Vagina (tissue), 2 donors: Measurements from ENCODE around the gene ACVR1. TPM values are rescaled to one million over a fixed set of nuclear protein-coding genes. Genes with fewer than 3 reads are reported as not detected.

Experiments used
- DNase-seq, 2 donors: peaks; one replicate each; pipeline ENCODE4 v3.0.0-alpha.2; 2017; ENCODE audit errors: extremely low spot score in 2 of 2
- H3K27ac ChIP-seq: fragments of 200-600 bp; sonication (generic); one replicate; pipeline ENCODE4 v1.5.1; 2019
- H3K27me3 ChIP-seq: fragments of 200-600 bp; sonication (generic); one replicate; pipeline ENCODE4 v1.5.1; 2019
- H3K36me3 ChIP-seq, 2 donors: fragments of 200-600 bp; sonication (generic); one replicate each; pipeline ENCODE4 v1.5.1; 2017 to 2019
- H3K4me1 ChIP-seq: fragments of 200-600 bp; sonication (generic); one replicate; pipeline ENCODE4 v1.5.1; 2019
- H3K4me3 ChIP-seq, 2 donors: fragments of 200-600 bp; sonication (generic); 1 replicate in 1 of 2; 2 replicates in 1 of 2; pipeline ENCODE4 v1.5.1; 2016 to 2019
- H3K9me3 ChIP-seq: fragments of 200-600 bp; sonication (generic); one replicate; pipeline ENCODE4 v1.5.1; 2019
- CTCF ChIP-seq, 3 experiments: fragments of 450-650 bp in 2 of 3; fragments of 200-600 bp in 1 of 3; sonication (generic) in 1 of 3; IDR thresholded peaks; one replicate each; pipeline ENCODE4 v1.5.1; 2017 to 2019; ENCODE audit warnings: antibody characterized with exemption in 3 of 3, mild to moderate bottlenecking in 2 of 3, moderate library complexity in 2 of 3
- POLR2A ChIP-seq, 2 donors: fragments of 450-650 bp; IDR thresholded peaks; one replicate each; pipeline ENCODE4 v1.6.1; 2017; ENCODE audit warnings: antibody characterized with exemption in 2 of 2, mild to moderate bottlenecking in 2 of 2, moderate library complexity in 2 of 2
- POLR2AphosphoS5 ChIP-seq, 2 donors: sonication (generic); formaldehyde crosslinking; IDR thresholded peaks; one replicate each; pipeline ENCODE4 v1.9.0; 2017; ENCODE audit warnings: antibody characterized with exemption in 2 of 2, mild to moderate bottlenecking in 2 of 2, low read depth in 1 of 2; ENCODE audit not compliant: insufficient read depth in 1 of 2
- intact Hi-C: fragments of 100-400 bp; cut with DNase I; formaldehyde crosslinking; loops from one replicate; pipeline ENCODE4 v1.15.1; 2023
- small RNA-seq: library from RNA; depleted of rRNA; stranded (forward); fragments of <200 nt; gene quantifications from one replicate; pipeline ENCODE3, GENCODE V24; 2016
- total RNA-seq: library from RNA; depleted of rRNA; stranded (reverse); fragments of >200 nt; gene quantifications from one replicate; pipeline ENCODE4 v1.2.3, GENCODE V29; 2016

ACVR1 gene
- total RNA-seq, 1 donor from 2014 or later: 25.8 TPM

GRCh38 chr2:157698430-157698829 lies 177.7 kb downstream of the ACVR1 start:
- TF ChIP-seq CTCF (IDR thresholded peaks at IDR 0.05): no peak
- TF ChIP-seq POLR2A (IDR thresholded peaks at IDR 0.05): no peak
- no peak for TF ChIP-seq POLR2AphosphoS5 (IDR thresholded peaks at IDR 0.05; ENCODE audit: insufficient read depth in 1 of 2, low read depth in 1 of 2)
- Histone ChIP-seq H3K4me3 (no peak overlapping the region), H3K36me3 (no peaks in the 10 kb centered on the region), H3K27me3 (no peaks in the 10 kb centered on the region), H3K27ac (no peak overlapping the region), H3K9me3 (peaks cover 3% of the 10 kb centered on the region), H3K4me1 (no peaks in the 10 kb centered on the region)
- no peak for DNase-seq
- intact Hi-C loops: no loop called here

- no peak overlapping the region for H3K4me3 ChIP-seq
- intact Hi-C loops: no loop called here
- TF ChIP-seq POLR2AphosphoS5 (IDR thresholded peaks at IDR 0.05; ENCODE audit: insufficient read depth in 1 of 2, low read depth in 1 of 2): no peak
- no peak for TF ChIP-seq CTCF (IDR thresholded peaks at IDR 0.05)
- TF ChIP-seq POLR2A (IDR thresholded peaks at IDR 0.05): no peak
- H3K36me3 ChIP-seq: no peaks in the 10 kb centered on the region
- H3K27ac ChIP-seq: no peak overlapping the region
- H3K4me1 ChIP-seq: no peaks in the 10 kb centered on the region
- no peaks in the 10 kb centered on the region for H3K27me3 ChIP-seq
- no peak for DNase-seq
- peaks cover 3% of the 10 kb centered on the region for H3K9me3 ChIP-seq
Observed at GRCh38 chr2:157696036-157696435, 180.1 kb downstream of the ACVR1 start.

GRCh38 chr2:157692768-157693167 lies 183.4 kb downstream of the ACVR1 start:
- peak in 1 of 2 donors; percentile 40 for TF ChIP-seq POLR2AphosphoS5 (IDR thresholded peaks at IDR 0.05; ENCODE audit: insufficient read depth in 1 of 2, low read depth in 1 of 2)
- TF ChIP-seq CTCF (IDR thresholded peaks at IDR 0.05): no peak
- no peak overlapping the region for H3K4me3 ChIP-seq
- no peak for DNase-seq
- no peaks in the 10 kb centered on the region for H3K27me3 ChIP-seq
- no peak overlapping the region for H3K27ac ChIP-seq
- H3K36me3 ChIP-seq: no peaks in the 10 kb centered on the region
- no peaks in the 10 kb centered on the region for H3K4me1 ChIP-seq
- no peaks in the 10 kb centered on the region for H3K9me3 ChIP-seq
- intact Hi-C loops: no loop called here

DNA sequence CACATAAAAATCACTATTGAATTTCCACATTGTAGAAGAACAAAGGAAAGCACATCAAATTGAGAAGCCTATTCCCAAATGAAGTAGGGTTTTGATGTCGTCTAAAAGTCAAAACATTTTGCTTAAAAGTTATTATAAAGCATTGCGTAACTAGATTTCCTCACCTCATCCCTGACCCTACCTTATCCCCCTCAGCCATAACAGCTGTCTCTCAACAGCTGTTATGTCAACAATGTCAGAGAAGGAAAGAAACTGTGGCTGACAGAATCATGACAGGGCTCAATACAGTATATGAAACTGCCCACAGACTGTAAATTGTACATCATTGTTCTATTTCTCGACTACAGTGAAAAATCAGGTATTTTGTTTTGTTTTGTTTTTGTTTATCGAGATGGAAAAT lies 184.4 kb downstream of the ACVR1 start:
- Histone ChIP-seq H3K4me1 (no peaks in the 10 kb centered on the region), H3K4me3 (no peak overlapping the region), H3K36me3 (no peaks in the 10 kb centered on the region), H3K27ac (no peak overlapping the region), H3K27me3 (no peaks in the 10 kb centered on the region), H3K9me3 (no peaks in the 10 kb centered on the region)
- TF ChIP-seq POLR2AphosphoS5 (IDR thresholded peaks at IDR 0.05; ENCODE audit: insufficient read depth in 1 of 2, low read depth in 1 of 2) (no peak), POLR2A (IDR thresholded peaks at IDR 0.05) (no peak), CTCF (IDR thresholded peaks at IDR 0.05) (no peak)
- intact Hi-C loops: no loop called here
- DNase-seq: no peak

- TF ChIP-seq CTCF (IDR thresholded peaks at IDR 0.05) (no peak), POLR2AphosphoS5 (IDR thresholded peaks at IDR 0.05; ENCODE audit: insufficient read depth in 1 of 2, low read depth in 1 of 2) (no peak), POLR2A (IDR thresholded peaks at IDR 0.05) (no peak)
- no peak overlapping the region for H3K27ac ChIP-seq
- H3K27me3 ChIP-seq: no peaks in the 10 kb centered on the region
- no peaks in the 10 kb centered on the region for H3K9me3 ChIP-seq
- intact Hi-C loops: no loop called here
- no peak overlapping the region for H3K4me3 ChIP-seq
- no peaks in the 10 kb centered on the region for H3K36me3 ChIP-seq
- H3K4me1 ChIP-seq: no peaks in the 10 kb centered on the region
- DNase-seq: no peak
Observed at GRCh38 chr2:157691131-157691530, 185.0 kb downstream of the ACVR1 start.

Small RNAs within 50 kb of the gene (small RNA-seq; reads per million reads assigned to genes)
- gene RNU6-436P: not detected

Other genes with a start within 250 kb of the ACVR1 start
- gene ACVR1C, start 247.5 kb downstream of the ACVR1 start, total RNA-seq: 6.6 TPM
- gene UPP2, start 225.5 kb upstream of the ACVR1 start, total RNA-seq: not detected